Endodermal cell (in vitro differentiated cells): Measurements from ENCODE around the gene LYST. TPM values are rescaled to one million over a fixed set of nuclear protein-coding genes. Genes with fewer than 3 reads are reported as not detected.
A peak's percentile ranks its signal among the peaks of the same experiment; 100 is the strongest.

Experiments used
- DNase-seq: peaks from one replicate; pipeline ENCODE4 v3.0.0-alpha.2; 2017
- H3K27ac ChIP-seq: 2 replicates; pipeline ENCODE4 v1.5.1; 2013; ENCODE audit warnings: mild to moderate bottlenecking, low read depth, low read length, moderate library complexity
- H3K27me3 ChIP-seq: 2 replicates; pipeline ENCODE4 v1.6.1; 2013; ENCODE audit warnings: mild to moderate bottlenecking, low read length, moderate library complexity; ENCODE audit not compliant: insufficient read depth, control insufficient read depth, poor library complexity, severe bottlenecking
- H3K36me3 ChIP-seq: 2 replicates; pipeline ENCODE4 v1.7.0; 2013; ENCODE audit warnings: mild to moderate bottlenecking, low read length, moderate library complexity; ENCODE audit not compliant: control insufficient read depth, insufficient read depth
- H3K4me1 ChIP-seq: one replicate; pipeline ENCODE4 v1.7.0; 2013; ENCODE audit warnings: low read length; ENCODE audit not compliant: control insufficient read depth, insufficient read depth
- H3K4me3 ChIP-seq: 2 replicates; pipeline ENCODE4 v1.5.1; 2013; ENCODE audit warnings: mild to moderate bottlenecking, low read length, moderate library complexity
- H3K9ac ChIP-seq: 2 replicates; pipeline ENCODE4 v1.6.1; 2013; ENCODE audit warnings: mild to moderate bottlenecking, low read length, moderate library complexity; ENCODE audit not compliant: poor library complexity, severe bottlenecking; ENCODE audit errors: extremely low read depth
- H3K9me3 ChIP-seq: 2 replicates; pipeline ENCODE4 v1.6.1; 2013; ENCODE audit warnings: mild to moderate bottlenecking, low read length, moderate library complexity; ENCODE audit not compliant: control insufficient read depth
- H3K27ac Mint-ChIP-seq: 2 replicates; pipeline ENCODE4 v1.8.0; 2020; ENCODE audit warnings: mixed read lengths
- H3K27me3 Mint-ChIP-seq: 2 replicates; pipeline ENCODE4 v1.8.0; 2021; ENCODE audit warnings: mild to moderate bottlenecking, mixed read lengths; ENCODE audit not compliant: insufficient read depth
- H3K36me3 Mint-ChIP-seq: 2 replicates; pipeline ENCODE4 v1.8.0; 2020; ENCODE audit warnings: low read depth, mixed read lengths
- H3K4me1 Mint-ChIP-seq: 2 replicates; pipeline ENCODE4 v1.8.0; 2020; ENCODE audit warnings: mixed read lengths
- H3K4me3 Mint-ChIP-seq: 2 replicates; pipeline ENCODE4 v1.8.0; 2020; ENCODE audit warnings: mild to moderate bottlenecking, moderate library complexity, mixed read lengths
- H3K9me3 Mint-ChIP-seq: 2 replicates; pipeline ENCODE4 v1.8.0; 2020; ENCODE audit warnings: mild to moderate bottlenecking, mixed read lengths
- WGBS, 2 experiments: methylation state at CpG; one replicate each; pipeline versions ENCODE4 v1.1.5 to v1.1.7; 2013; ENCODE audit warnings: missing lambda C conversion rate in 2 of 2, mixed read lengths in 1 of 2; ENCODE audit not compliant: insufficient coverage in 1 of 2, insufficient read length in 1 of 2; 5-methylcytosine and 5-hydroxymethylcytosine counted together
- total RNA-seq, 2 donors: library from RNA; stranded (reverse); fragmentation: NEBNext Ultra II Directional in 1 of 2; extraction: Animal tissue kit (Norgen Biotek cat#: 25700) in 1 of 2; gene quantifications; 2 replicates in 1 of 2; 3 replicates in 1 of 2; pipeline ENCODE4 v1.2.1, GENCODE V29; 2021
- TF ChIP-seq, protein P1 (sequence below): fragments of 200-600 bp; sonication (generic); conservative IDR thresholded peaks from 2 replicates; pipeline ENCODE4 v1.5.0; 2021; ENCODE audit warnings: antibody characterized with exemption, mild to moderate bottlenecking

Gene LYST
- total RNA-seq, 2 donors from 2014 or later = 2.5 to 6.8 TPM

DNA sequence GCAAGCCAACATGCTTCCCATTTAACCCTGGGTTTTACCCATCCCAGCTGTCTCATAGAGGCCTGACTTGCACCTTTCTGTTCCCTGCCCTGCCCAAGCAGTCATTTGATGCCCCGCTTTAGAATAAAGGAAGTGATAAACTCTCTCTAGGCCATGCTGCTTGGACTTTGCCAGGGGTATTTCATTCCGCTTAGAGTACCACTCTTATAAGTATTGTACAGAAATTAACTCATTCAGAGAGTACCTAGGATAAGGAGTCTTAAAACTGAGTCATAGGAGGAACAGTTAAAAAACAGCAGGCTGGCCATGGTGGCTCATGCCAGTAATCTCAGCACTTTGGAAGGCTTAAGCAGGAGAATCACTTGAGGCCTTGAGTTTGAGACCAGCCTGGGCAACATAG lies 21.0 kb upstream of the LYST start:
- DNase-seq = no peak
- Histone ChIP-seq H3K9ac (no peak overlapping the region), H3K9me3 (no peaks in the 10 kb centered on the region), H3K27ac (no peak overlapping the region), H3K27me3 (no peaks in the 10 kb centered on the region), H3K36me3 (no peaks in the 10 kb centered on the region), H3K4me1 (peaks cover 6% of the 10 kb centered on the region), H3K4me3 (no peak overlapping the region)
- WGBS, 2 experiments = 97 to 100% methylated on average over 1 of the region's 2 CpGs
- H3K27me3 Mint-ChIP-seq = peaks cover 8% of the 10 kb centered on the region
- no peak overlapping the region for H3K4me3 Mint-ChIP-seq
- TF ChIP-seq, protein P1, sequence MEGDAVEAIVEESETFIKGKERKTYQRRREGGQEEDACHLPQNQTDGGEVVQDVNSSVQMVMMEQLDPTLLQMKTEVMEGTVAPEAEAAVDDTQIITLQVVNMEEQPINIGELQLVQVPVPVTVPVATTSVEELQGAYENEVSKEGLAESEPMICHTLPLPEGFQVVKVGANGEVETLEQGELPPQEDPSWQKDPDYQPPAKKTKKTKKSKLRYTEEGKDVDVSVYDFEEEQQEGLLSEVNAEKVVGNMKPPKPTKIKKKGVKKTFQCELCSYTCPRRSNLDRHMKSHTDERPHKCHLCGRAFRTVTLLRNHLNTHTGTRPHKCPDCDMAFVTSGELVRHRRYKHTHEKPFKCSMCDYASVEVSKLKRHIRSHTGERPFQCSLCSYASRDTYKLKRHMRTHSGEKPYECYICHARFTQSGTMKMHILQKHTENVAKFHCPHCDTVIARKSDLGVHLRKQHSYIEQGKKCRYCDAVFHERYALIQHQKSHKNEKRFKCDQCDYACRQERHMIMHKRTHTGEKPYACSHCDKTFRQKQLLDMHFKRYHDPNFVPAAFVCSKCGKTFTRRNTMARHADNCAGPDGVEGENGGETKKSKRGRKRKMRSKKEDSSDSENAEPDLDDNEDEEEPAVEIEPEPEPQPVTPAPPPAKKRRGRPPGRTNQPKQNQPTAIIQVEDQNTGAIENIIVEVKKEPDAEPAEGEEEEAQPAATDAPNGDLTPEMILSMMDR = no peak
- H3K27ac Mint-ChIP-seq = no peak overlapping the region
- H3K36me3 Mint-ChIP-seq = no peaks in the 10 kb centered on the region
- peaks cover 24% of the 10 kb centered on the region for H3K4me1 Mint-ChIP-seq
- no peaks in the 10 kb centered on the region for H3K9me3 Mint-ChIP-seq

DNA sequence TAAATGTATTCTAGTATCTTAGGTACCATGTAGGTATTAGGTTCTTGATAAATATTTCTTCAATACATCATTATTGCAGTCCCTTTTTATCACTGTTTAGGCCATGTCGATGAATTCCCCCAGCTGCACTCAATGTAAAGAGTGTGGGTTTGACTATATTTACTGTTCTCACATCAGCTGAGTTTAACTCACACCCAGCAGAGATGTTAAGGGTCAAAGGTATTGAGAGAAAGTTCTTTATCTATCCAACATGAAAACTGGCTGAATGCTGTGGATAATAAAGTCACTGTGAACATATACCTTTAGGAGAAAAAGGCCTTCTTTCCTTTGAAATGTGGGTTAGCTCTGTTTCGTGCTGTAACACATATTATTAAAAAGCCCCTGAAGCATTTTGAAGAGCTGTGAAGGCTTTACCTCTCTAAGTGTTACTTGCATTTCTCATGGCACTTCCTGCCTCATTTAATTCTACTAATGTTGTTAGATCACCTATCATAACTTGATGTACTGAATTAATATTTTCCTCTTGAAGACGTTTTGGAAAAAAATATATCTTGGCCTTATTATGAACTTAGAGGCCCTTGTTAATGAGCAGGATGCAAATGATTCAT lies 19.1 kb upstream of the LYST start:
- Mint-ChIP-seq H3K27ac (peak overlapping the region; percentile 55), H3K4me1 (peaks cover 22% of the 10 kb centered on the region), H3K4me3 (no peak overlapping the region), H3K9me3 (no peaks in the 10 kb centered on the region), H3K27me3 (peaks cover 8% of the 10 kb centered on the region), H3K36me3 (no peaks in the 10 kb centered on the region)
- Histone ChIP-seq H3K9me3 (no peaks in the 10 kb centered on the region), H3K27ac (no peak overlapping the region), H3K4me3 (no peak overlapping the region), H3K4me1 (no peaks in the 10 kb centered on the region), H3K36me3 (no peaks in the 10 kb centered on the region), H3K9ac (no peak overlapping the region), H3K27me3 (no peaks in the 10 kb centered on the region)
- TF ChIP-seq, protein P1 = no peak
- DNase-seq = no peak
- WGBS, 2 experiments = 86 to 88% methylated on average over 1 to 3 of the region's 3 CpGs

DNA sequence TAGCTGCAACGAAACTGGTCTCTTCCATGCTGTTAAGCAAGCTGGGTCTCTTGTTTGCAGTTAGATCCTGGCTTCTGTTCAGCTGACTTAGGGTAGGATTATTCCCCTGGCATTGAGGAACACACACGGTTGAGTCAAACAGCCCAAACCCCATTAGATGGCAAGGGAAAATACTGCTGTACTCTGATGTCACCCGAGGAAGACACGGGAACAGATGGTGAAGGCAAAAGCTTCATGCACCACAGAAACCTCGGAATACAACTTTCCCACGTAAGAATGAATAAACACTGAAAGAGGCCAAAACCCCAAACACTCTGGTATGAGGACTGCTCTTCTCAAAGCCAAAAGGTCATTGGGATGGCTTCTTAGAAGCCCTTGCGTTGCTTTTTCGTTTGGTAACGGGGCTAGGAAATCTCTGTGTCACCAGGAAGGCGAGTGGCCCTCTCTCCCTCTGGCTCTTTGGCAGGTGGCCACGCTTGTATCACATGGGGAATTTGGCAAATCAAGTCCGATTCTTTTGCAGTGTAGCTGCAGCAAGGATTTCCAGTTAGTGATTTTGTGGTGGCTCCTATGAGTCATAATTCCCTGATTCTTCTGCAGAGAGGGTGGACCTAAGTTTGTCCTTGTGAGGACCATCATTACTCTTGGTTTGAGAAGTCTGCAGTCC lies 16.7 kb upstream of the LYST start:
- Histone ChIP-seq H3K4me3 (no peak overlapping the region), H3K9ac (no peak overlapping the region), H3K36me3 (no peaks in the 10 kb centered on the region), H3K27me3 (no peaks in the 10 kb centered on the region), H3K4me1 (no peaks in the 10 kb centered on the region), H3K9me3 (no peaks in the 10 kb centered on the region), H3K27ac (no peak overlapping the region)
- TF ChIP-seq, protein P1 = no peak
- 92 to 94% methylated on average over 12 of the region's 12 CpGs for WGBS, 2 experiments
- Mint-ChIP-seq H3K27ac (no peak overlapping the region), H3K36me3 (no peaks in the 10 kb centered on the region), H3K27me3 (peaks cover 10% of the 10 kb centered on the region), H3K9me3 (no peaks in the 10 kb centered on the region), H3K4me1 (peaks cover 22% of the 10 kb centered on the region), H3K4me3 (no peak overlapping the region)
- DNase-seq = no peak
